H9 (cell line): ENCODE results near the gene E2F4. TPM values are rescaled to one million over a fixed set of nuclear protein-coding genes. Genes with fewer than 3 reads are reported as not detected.
A peak's percentile ranks its signal among the peaks of the same experiment; 100 is the strongest.

Experiments used
- DNase-seq: peaks from one replicate; pipeline ENCODE4 v3.0.0-alpha.2; 2017
- H2AFZ ChIP-seq: one replicate; pipeline ENCODE4 v1.6.1; 2013; ENCODE audit warnings: mild to moderate bottlenecking, low read length, control low read depth, moderate library complexity
- H2AK5ac ChIP-seq: 2 replicates; pipeline ENCODE4 v1.6.1; 2013; ENCODE audit warnings: low read length, control low read depth, mixed read lengths; ENCODE audit not compliant: insufficient read length
- H2BK120ac ChIP-seq: one replicate; pipeline ENCODE4 v1.6.1; 2013; ENCODE audit warnings: low read depth, mild to moderate bottlenecking, low read length, control low read depth, inconsistent platforms; ENCODE audit not compliant: poor library complexity, severe bottlenecking
- H2BK12ac ChIP-seq: 2 replicates; pipeline ENCODE4 v1.6.1; 2013; ENCODE audit warnings: low read length, control low read depth, mixed read lengths, low read depth; ENCODE audit not compliant: insufficient read length
- H2BK15ac ChIP-seq: 2 replicates; pipeline ENCODE4 v1.6.1; 2013; ENCODE audit warnings: low read depth, low read length, control low read depth
- H2BK20ac ChIP-seq: one replicate; pipeline ENCODE4 v1.6.1; 2013; ENCODE audit warnings: low read depth, mild to moderate bottlenecking, low read length, control low read depth, inconsistent platforms; ENCODE audit not compliant: poor library complexity, severe bottlenecking
- H2BK5ac ChIP-seq: 2 replicates; pipeline ENCODE4 v1.6.1; 2013; ENCODE audit warnings: low read length, control low read depth, mixed read lengths; ENCODE audit not compliant: insufficient read length
- H3K14ac ChIP-seq: 2 replicates; pipeline ENCODE4 v1.6.1; 2013; ENCODE audit warnings: low read length, control low read depth; ENCODE audit not compliant: insufficient read depth
- H3K18ac ChIP-seq: 2 replicates; pipeline ENCODE4 v1.6.1; 2013; ENCODE audit warnings: low read depth, mild to moderate bottlenecking, mixed read lengths, low read length, control low read depth; ENCODE audit not compliant: insufficient read length
- H3K23ac ChIP-seq: 2 replicates; pipeline ENCODE4 v1.6.1; 2013; ENCODE audit warnings: low read length, control low read depth, mixed read lengths, low read depth; ENCODE audit not compliant: insufficient read length
- H3K23me2 ChIP-seq: 2 replicates; pipeline ENCODE4 v1.6.1; 2013; ENCODE audit warnings: low read depth, mild to moderate bottlenecking, mixed read lengths, low read length, control low read depth; ENCODE audit not compliant: insufficient read length, poor library complexity, severe bottlenecking
- H3K27ac ChIP-seq: 2 replicates; pipeline ENCODE4 v1.5.1; 2013; ENCODE audit warnings: low read length, control low read depth, mixed read lengths, low read depth; ENCODE audit not compliant: insufficient read length
- H3K27me3 ChIP-seq: 2 replicates; pipeline ENCODE4 v1.6.1; 2013; ENCODE audit warnings: low read length, control low read depth, inconsistent platforms; ENCODE audit not compliant: insufficient read depth
- H3K4ac ChIP-seq: 2 replicates; pipeline ENCODE4 v1.6.1; 2013; ENCODE audit warnings: low read depth, mild to moderate bottlenecking, control low read depth, inconsistent platforms, low read length, moderate library complexity
- H3K4me1 ChIP-seq: 2 replicates; pipeline ENCODE4 v1.6.1; 2013; ENCODE audit warnings: low read length, control low read depth, inconsistent platforms; ENCODE audit not compliant: insufficient read depth
- H3K4me2 ChIP-seq: 2 replicates; pipeline ENCODE4 v1.6.1; 2013; ENCODE audit warnings: low read length, control low read depth, mixed read lengths; ENCODE audit not compliant: insufficient read length, insufficient read depth
- H3K56ac ChIP-seq: 2 replicates; pipeline ENCODE4 v1.6.1; 2013; ENCODE audit warnings: low read depth, mild to moderate bottlenecking, mixed read lengths, low read length, control low read depth; ENCODE audit not compliant: insufficient read length
- H3K79me1 ChIP-seq: 2 replicates; pipeline ENCODE4 v1.6.1; 2013; ENCODE audit warnings: low read depth, mild to moderate bottlenecking, moderate library complexity, low read length, control low read depth, inconsistent platforms; ENCODE audit not compliant: insufficient read depth, poor library complexity, severe bottlenecking
- H3K79me2 ChIP-seq: 2 replicates; pipeline ENCODE4 v1.6.1; 2013; ENCODE audit warnings: low read length, control low read depth, inconsistent platforms; ENCODE audit not compliant: insufficient read depth
- H3K9ac ChIP-seq: 2 replicates; pipeline ENCODE4 v1.6.1; 2013; ENCODE audit warnings: low read length, control low read depth, mixed read lengths; ENCODE audit not compliant: insufficient read length; ENCODE audit errors: extremely low read depth
- H3K9me3 ChIP-seq: one replicate; pipeline ENCODE4 v1.6.1; 2013; ENCODE audit warnings: low read depth, low read length, inconsistent platforms; ENCODE audit not compliant: control insufficient read depth
- H3T11ph ChIP-seq: one replicate; pipeline ENCODE4 v1.6.1; 2013; ENCODE audit warnings: mild to moderate bottlenecking, low read length, control low read depth, inconsistent platforms
- H4K20me1 ChIP-seq: one replicate; pipeline ENCODE4 v1.6.1; 2013; ENCODE audit not compliant: control insufficient read depth, insufficient read length, insufficient read depth
- H4K5ac ChIP-seq: 2 replicates; pipeline ENCODE4 v1.6.1; 2013; ENCODE audit warnings: low read depth, mild to moderate bottlenecking, mixed read lengths, low read length, control low read depth; ENCODE audit not compliant: insufficient read length
- H4K8ac ChIP-seq: replicated peaks from 2 replicates; pipeline ENCODE4 v1.6.1; 2013; ENCODE audit warnings: low read length, control low read depth, mixed read lengths, low read depth; ENCODE audit not compliant: insufficient read length
- H4K91ac ChIP-seq: 2 replicates; pipeline ENCODE4 v1.6.1; 2013; ENCODE audit warnings: low read depth, mild to moderate bottlenecking, moderate library complexity, mixed read lengths, low read length, control low read depth; ENCODE audit not compliant: insufficient read length
- H3K27ac Mint-ChIP-seq, 3 experiments: 2 replicates in 2 of 3; 3 replicates in 1 of 3; pipeline ENCODE4 v1.8.0; 2020 to 2021; ENCODE audit warnings: mixed read lengths in 3 of 3, mild to moderate bottlenecking in 1 of 3, moderate library complexity in 1 of 3
- H3K27me3 Mint-ChIP-seq: 2 replicates; pipeline ENCODE4 v1.8.0; 2021; ENCODE audit warnings: low read depth, mild to moderate bottlenecking, moderate library complexity, mixed read lengths
- H3K36me3 Mint-ChIP-seq, 3 experiments: 2 replicates in 2 of 3; 3 replicates in 1 of 3; pipeline ENCODE4 v1.8.0; 2020 to 2021; ENCODE audit warnings: low read depth in 3 of 3, mixed read lengths in 3 of 3; ENCODE audit not compliant: insufficient read depth in 1 of 3
- H3K4me1 Mint-ChIP-seq, 2 experiments: 2 replicates each; pipeline ENCODE4 v1.8.0; 2020; ENCODE audit warnings: mixed read lengths in 2 of 2
- H3K4me3 Mint-ChIP-seq, 2 experiments: 2 replicates in 1 of 2; 3 replicates in 1 of 2; pipeline ENCODE4 v1.8.0; 2020 to 2021; ENCODE audit warnings: mild to moderate bottlenecking in 2 of 2, mixed read lengths in 2 of 2, moderate library complexity in 1 of 2
- H3K9me3 Mint-ChIP-seq, 2 experiments: 2 replicates in 1 of 2; 3 replicates in 1 of 2; pipeline ENCODE4 v1.8.0; 2020; ENCODE audit warnings: mild to moderate bottlenecking in 2 of 2, mixed read lengths in 2 of 2, moderate library complexity in 1 of 2
- WGBS: extraction: QIAGEN DNeasy Blood & Tissue Kit; methylation state at CpG from one replicate; pipeline ENCODE4 v1.1.7; 2013; ENCODE audit warnings: missing lambda C conversion rate, low lambda C conversion rate, mixed read lengths; ENCODE audit not compliant: insufficient read length; ENCODE audit errors: extremely low coverage; 5-methylcytosine and 5-hydroxymethylcytosine counted together
- total RNA-seq: library from RNA; stranded (reverse); gene quantifications from 2 replicates; pipeline ENCODE4 v1.2.1, GENCODE V29; 2021
- TF ChIP-seq, protein P1 (sequence below): fragments of 200-600 bp; sonication (generic); conservative IDR thresholded peaks from 3 replicates; pipeline ENCODE4 v1.8.0; 2021; ENCODE audit warnings: antibody characterized with exemption, mild to moderate bottlenecking

E2F4 gene
- total RNA-seq, 1 experiment from 2014 or later = 116 TPM

DNA sequence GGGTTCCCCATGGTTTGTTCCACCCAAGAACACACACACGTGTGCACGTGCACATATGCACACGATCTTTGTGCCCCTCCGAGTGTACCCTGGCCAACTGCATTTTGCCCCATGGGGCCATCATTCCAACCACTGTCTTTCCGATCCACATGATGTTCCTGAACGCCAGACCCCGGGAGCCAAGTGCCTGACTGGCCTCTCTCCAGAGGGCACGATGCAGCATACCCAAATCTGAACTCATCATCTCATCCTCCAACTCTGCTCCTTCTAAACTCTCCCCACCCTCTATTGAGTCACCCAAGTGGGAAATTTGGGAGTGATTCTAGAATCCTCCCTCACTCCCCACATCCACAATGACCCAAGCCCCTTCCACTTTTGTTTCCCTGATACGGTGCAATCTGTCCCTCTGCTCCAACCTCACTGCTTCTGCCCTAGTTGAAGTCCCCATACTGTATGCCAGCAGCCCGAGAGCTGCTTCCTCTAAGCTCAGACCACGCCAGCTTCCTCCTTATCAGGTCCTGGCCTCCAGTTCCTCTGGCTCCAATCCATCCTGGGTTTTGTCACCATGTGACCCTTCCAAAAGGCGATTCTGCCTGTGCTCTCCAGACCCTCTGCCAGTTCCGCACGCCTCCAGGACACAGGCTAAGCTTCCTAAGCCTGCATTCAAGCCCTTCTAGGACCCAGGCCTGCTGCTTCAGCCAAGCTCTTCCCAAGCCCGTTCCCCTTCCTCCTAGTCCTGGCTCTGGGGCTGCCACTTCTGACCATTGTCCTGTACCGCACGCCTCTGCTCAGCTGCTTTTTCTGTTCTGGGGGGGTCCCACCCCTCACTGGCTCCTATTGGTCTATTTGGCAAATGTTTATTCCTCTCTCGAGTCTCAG, 24.9 kb downstream of the E2F4 start:
- no peak overlapping the region for H2BK15ac ChIP-seq
- no peak overlapping the region for H2BK5ac ChIP-seq
- H3K18ac ChIP-seq = no peak overlapping the region
- H3K27ac ChIP-seq = no peak overlapping the region
- no peak overlapping the region for H4K91ac ChIP-seq
- no peaks in the 10 kb centered on the region; the same call in 1 of the 2 replicates for H3K27me3 ChIP-seq
- no peak overlapping the region for H3K14ac ChIP-seq
- Mint-ChIP-seq H3K27ac (peak overlapping the region in 1 of 3 experiments; percentile 63; a peak in 2 of 7 replicates), H3K4me1 (no peaks in the 10 kb centered on the region), H3K4me3 (no peak overlapping the region), H3K27me3 (peaks cover 49% of the 10 kb centered on the region), H3K9me3 (no peaks in the 10 kb centered on the region), H3K36me3 (no peaks in the 10 kb centered on the region)
- no peak overlapping the region for H2AFZ ChIP-seq
- H3K23ac ChIP-seq = no peak overlapping the region
- H3K4ac ChIP-seq = no peak overlapping the region
- no peaks in the 10 kb centered on the region for H3K23me2 ChIP-seq
- no peaks in the 10 kb centered on the region for H3K9me3 ChIP-seq
- TF ChIP-seq, protein P1, sequence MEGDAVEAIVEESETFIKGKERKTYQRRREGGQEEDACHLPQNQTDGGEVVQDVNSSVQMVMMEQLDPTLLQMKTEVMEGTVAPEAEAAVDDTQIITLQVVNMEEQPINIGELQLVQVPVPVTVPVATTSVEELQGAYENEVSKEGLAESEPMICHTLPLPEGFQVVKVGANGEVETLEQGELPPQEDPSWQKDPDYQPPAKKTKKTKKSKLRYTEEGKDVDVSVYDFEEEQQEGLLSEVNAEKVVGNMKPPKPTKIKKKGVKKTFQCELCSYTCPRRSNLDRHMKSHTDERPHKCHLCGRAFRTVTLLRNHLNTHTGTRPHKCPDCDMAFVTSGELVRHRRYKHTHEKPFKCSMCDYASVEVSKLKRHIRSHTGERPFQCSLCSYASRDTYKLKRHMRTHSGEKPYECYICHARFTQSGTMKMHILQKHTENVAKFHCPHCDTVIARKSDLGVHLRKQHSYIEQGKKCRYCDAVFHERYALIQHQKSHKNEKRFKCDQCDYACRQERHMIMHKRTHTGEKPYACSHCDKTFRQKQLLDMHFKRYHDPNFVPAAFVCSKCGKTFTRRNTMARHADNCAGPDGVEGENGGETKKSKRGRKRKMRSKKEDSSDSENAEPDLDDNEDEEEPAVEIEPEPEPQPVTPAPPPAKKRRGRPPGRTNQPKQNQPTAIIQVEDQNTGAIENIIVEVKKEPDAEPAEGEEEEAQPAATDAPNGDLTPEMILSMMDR = no peak
- H4K20me1 ChIP-seq = no peaks in the 10 kb centered on the region
- no peak overlapping the region for H2BK120ac ChIP-seq
- no peaks in the 10 kb centered on the region for H3K4me1 ChIP-seq
- no peak overlapping the region for H2AK5ac ChIP-seq
- H4K5ac ChIP-seq = no peak overlapping the region
- no peaks in the 10 kb centered on the region for H3K79me2 ChIP-seq
- no peak for DNase-seq
- H3K79me1 ChIP-seq = no peaks in the 10 kb centered on the region
- H3T11ph ChIP-seq = no peak overlapping the region
- no peak overlapping the region for H2BK12ac ChIP-seq
- H3K9ac ChIP-seq = no peak overlapping the region
- no CpG with 5 or more reads among the region's 18 CpGs for WGBS
- H3K4me2 ChIP-seq = no peak overlapping the region
- no peak overlapping the region for H3K56ac ChIP-seq
- H2BK20ac ChIP-seq = no peak overlapping the region
- no peak overlapping the region for H4K8ac ChIP-seq
